Measurements from ENCODE around the gene ST7. TPM values are rescaled to one million over a fixed set of nuclear protein-coding genes. Genes with fewer than 3 reads are reported as not detected.

ST7 gene
- total RNA-seq, 1 experiment from 2014 or later: 12.4 TPM

GRCh38 chr7:117111535-117111934 is 158.2 kb downstream of the ST7 start:
- Mint-ChIP-seq H3K27ac (no peak overlapping the region; the same call in 1 of the 2 replicates), H3K4me1 (peaks cover 32% of the 10 kb centered on the region), H3K4me3 (no peak overlapping the region), H3K36me3 (peaks cover 13% of the 10 kb centered on the region), H3K9me3 (peaks cover 16% of the 10 kb centered on the region), H3K27me3 (ENCODE audit: low read depth) (no peaks in the 10 kb centered on the region)
- ATAC-seq (no peak), DNase-seq (ENCODE audit: low spot score) (no peak)
- ChIA-PET CTCF (interaction anchor here (1.6 kb wide), 1 partner anchor 123 kb away, joined by 5 read pairs; no protein-coding TSS in a partner anchor), POLR2A (no interaction called here)
- TF ChIP-seq E2F5 (CRISPR knock-in tag; IDR thresholded peaks at IDR 0.05) (no peak), MYBL2 (CRISPR knock-in tag; IDR thresholded peaks at IDR 0.05) (no peak), ETV6 (CRISPR knock-in tag; IDR thresholded peaks at IDR 0.05) (no peak), ZNF232 (CRISPR knock-in tag; IDR thresholded peaks at IDR 0.05) (no peak), IRF2 (CRISPR knock-in tag; IDR thresholded peaks at IDR 0.05; ENCODE audit: borderline replicate concordance, low read depth) (no peak), ZNF425 (CRISPR knock-in tag; conservative IDR thresholded peaks at IDR 0.05) (no peak)
- TF ChIP-seq, protein P1, sequence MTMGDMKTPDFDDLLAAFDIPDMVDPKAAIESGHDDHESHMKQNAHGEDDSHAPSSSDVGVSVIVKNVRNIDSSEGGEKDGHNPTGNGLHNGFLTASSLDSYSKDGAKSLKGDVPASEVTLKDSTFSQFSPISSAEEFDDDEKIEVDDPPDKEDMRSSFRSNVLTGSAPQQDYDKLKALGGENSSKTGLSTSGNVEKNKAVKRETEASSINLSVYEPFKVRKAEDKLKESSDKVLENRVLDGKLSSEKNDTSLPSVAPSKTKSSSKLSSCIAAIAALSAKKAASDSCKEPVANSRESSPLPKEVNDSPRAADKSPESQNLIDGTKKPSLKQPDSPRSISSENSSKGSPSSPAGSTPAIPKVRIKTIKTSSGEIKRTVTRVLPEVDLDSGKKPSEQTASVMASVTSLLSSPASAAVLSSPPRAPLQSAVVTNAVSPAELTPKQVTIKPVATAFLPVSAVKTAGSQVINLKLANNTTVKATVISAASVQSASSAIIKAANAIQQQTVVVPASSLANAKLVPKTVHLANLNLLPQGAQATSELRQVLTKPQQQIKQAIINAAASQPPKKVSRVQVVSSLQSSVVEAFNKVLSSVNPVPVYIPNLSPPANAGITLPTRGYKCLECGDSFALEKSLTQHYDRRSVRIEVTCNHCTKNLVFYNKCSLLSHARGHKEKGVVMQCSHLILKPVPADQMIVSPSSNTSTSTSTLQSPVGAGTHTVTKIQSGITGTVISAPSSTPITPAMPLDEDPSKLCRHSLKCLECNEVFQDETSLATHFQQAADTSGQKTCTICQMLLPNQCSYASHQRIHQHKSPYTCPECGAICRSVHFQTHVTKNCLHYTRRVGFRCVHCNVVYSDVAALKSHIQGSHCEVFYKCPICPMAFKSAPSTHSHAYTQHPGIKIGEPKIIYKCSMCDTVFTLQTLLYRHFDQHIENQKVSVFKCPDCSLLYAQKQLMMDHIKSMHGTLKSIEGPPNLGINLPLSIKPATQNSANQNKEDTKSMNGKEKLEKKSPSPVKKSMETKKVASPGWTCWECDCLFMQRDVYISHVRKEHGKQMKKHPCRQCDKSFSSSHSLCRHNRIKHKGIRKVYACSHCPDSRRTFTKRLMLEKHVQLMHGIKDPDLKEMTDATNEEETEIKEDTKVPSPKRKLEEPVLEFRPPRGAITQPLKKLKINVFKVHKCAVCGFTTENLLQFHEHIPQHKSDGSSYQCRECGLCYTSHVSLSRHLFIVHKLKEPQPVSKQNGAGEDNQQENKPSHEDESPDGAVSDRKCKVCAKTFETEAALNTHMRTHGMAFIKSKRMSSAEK (CRISPR knock-in tag; IDR thresholded peaks at IDR 0.05; ENCODE audit: borderline replicate concordance): no peak
- TF ChIP-seq, protein P2, sequence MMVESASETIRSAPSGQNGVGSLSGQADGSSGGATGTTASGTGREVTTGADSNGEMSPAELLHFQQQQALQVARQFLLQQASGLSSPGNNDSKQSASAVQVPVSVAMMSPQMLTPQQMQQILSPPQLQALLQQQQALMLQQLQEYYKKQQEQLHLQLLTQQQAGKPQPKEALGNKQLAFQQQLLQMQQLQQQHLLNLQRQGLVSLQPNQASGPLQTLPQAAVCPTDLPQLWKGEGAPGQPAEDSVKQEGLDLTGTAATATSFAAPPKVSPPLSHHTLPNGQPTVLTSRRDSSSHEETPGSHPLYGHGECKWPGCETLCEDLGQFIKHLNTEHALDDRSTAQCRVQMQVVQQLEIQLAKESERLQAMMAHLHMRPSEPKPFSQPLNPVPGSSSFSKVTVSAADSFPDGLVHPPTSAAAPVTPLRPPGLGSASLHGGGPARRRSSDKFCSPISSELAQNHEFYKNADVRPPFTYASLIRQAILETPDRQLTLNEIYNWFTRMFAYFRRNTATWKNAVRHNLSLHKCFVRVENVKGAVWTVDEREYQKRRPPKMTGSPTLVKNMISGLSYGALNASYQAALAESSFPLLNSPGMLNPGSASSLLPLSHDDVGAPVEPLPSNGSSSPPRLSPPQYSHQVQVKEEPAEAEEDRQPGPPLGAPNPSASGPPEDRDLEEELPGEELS (CRISPR knock-in tag; IDR thresholded peaks at IDR 0.05): no peak
- TF ChIP-seq, protein P3, sequence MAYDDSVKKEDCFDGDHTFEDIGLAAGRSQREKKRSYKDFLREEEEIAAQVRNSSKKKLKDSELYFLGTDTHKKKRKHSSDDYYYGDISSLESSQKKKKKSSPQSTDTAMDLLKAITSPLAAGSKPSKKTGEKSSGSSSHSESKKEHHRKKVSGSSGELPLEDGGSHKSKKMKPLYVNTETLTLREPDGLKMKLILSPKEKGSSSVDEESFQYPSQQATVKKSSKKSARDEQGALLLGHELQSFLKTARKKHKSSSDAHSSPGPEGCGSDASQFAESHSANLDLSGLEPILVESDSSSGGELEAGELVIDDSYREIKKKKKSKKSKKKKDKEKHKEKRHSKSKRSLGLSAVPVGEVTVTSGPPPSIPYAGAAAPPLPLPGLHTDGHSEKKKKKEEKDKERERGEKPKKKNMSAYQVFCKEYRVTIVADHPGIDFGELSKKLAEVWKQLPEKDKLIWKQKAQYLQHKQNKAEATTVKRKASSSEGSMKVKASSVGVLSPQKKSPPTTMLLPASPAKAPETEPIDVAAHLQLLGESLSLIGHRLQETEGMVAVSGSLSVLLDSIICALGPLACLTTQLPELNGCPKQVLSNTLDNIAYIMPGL (CRISPR knock-in tag; IDR thresholded peaks at IDR 0.05): no peak
- TF ChIP-seq, protein P4, sequence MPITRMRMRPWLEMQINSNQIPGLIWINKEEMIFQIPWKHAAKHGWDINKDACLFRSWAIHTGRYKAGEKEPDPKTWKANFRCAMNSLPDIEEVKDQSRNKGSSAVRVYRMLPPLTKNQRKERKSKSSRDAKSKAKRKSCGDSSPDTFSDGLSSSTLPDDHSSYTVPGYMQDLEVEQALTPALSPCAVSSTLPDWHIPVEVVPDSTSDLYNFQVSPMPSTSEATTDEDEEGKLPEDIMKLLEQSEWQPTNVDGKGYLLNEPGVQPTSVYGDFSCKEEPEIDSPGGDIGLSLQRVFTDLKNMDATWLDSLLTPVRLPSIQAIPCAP (CRISPR knock-in tag; IDR thresholded peaks at IDR 0.05): no peak
- TF ChIP-seq, protein P5, sequence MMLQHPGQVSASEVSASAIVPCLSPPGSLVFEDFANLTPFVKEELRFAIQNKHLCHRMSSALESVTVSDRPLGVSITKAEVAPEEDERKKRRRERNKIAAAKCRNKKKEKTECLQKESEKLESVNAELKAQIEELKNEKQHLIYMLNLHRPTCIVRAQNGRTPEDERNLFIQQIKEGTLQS (CRISPR knock-in tag; conservative IDR thresholded peaks at IDR 0.05): no peak

DNA sequence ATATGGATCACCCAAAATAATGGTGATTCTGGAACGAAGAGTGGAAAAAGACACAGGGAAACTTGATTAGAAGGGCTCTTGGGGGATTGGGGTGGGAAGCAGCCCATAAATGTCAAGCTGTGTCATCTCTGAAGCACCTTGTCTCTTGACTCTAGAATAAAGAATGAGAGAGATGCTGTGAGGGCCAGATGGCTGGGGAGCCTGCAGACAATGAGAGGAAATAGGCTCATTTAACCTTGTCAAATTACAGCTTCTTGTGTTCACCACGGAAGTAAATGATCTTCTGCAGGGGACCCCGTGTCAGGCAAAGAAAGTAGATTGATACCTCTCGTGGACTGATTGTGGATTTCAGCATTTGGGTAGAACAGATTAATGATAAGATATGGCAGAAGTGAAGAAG is 159.3 kb downstream of the ST7 start:
- ATAC-seq: no peak
- no peak overlapping the region for H3K27ac Mint-ChIP-seq
- CTCF ChIA-PET: interaction anchor here (1.3 kb wide), 1 partner anchor 182 kb away, joined by 4 read pairs; no protein-coding TSS in a partner anchor
- TF ChIP-seq OVOL2 (CRISPR knock-in tag; IDR thresholded peaks at IDR 0.05; ENCODE audit: borderline replicate concordance) (no peak), CREM (CRISPR knock-in tag; IDR thresholded peaks at IDR 0.05) (no peak), ATF6 (CRISPR knock-in tag; IDR thresholded peaks at IDR 0.05) (no peak), FOXK1 (CRISPR knock-in tag; IDR thresholded peaks at IDR 0.05) (no peak), SMAD3 (CRISPR knock-in tag; IDR thresholded peaks at IDR 0.05; ENCODE audit: borderline replicate concordance) (no peak), ZNF263 (CRISPR knock-in tag; IDR thresholded peaks at IDR 0.05; ENCODE audit: low read depth) (no peak), SOX15 (CRISPR knock-in tag; IDR thresholded peaks at IDR 0.05) (no peak), EMX1 (CRISPR knock-in tag; IDR thresholded peaks at IDR 0.05) (no peak), KAT7 (CRISPR knock-in tag; IDR thresholded peaks at IDR 0.05; ENCODE audit: borderline replicate concordance) (no peak), ZNF671 (CRISPR knock-in tag; IDR thresholded peaks at IDR 0.05) (no peak), ZBTB21 (CRISPR knock-in tag; IDR thresholded peaks at IDR 0.05; ENCODE audit: borderline replicate concordance) (no peak)

More for the DNA sequence above, 159.3 kb downstream of the ST7 start:
- Mint-ChIP-seq H3K36me3 (peaks cover 13% of the 10 kb centered on the region), H3K4me1 (peaks cover 41% of the 10 kb centered on the region), H3K27me3 (ENCODE audit: low read depth) (no peaks in the 10 kb centered on the region), H3K4me3 (no peak overlapping the region), H3K9me3 (peaks cover 16% of the 10 kb centered on the region)
- POLR2A ChIA-PET: no interaction called here
- DNase-seq (ENCODE audit: low spot score): no peak

Data from WTC11 (cell line).